HEK293 (cell line): ENCODE results near the gene LNPEP.

Experiments used
- CTCF ChIA-PET: fragments of 350-600 bp; formaldehyde crosslinking; extraction: SDS; loops from one replicate; lab custom pipeline; 2021; ENCODE audit warnings: antibody characterized with exemption; lab: Yijun Ruan, JAX
- POLR2A ChIA-PET: fragments of 300-600 bp; formaldehyde crosslinking; extraction: SDS; loops from one replicate; lab custom pipeline; 2020; ENCODE audit warnings: antibody characterized with exemption, inconsistent platforms; lab: Yijun Ruan, JAX
- H3K27ac ChIP-seq: fragments of 200-500 bp; sonication (Bioruptor generic); 2 replicates; pipeline ENCODE4 v1.5.1; 2014; ENCODE audit warnings: low read depth, low read length, control low read depth, inconsistent platforms; ENCODE audit errors: extremely low read depth
- H3K36me3 ChIP-seq, 2 experiments: fragments of 200-500 bp in 1 of 2; sonication (Bioruptor generic) in 1 of 2; 1 replicate in 1 of 2; 2 replicates in 1 of 2; pipeline ENCODE4 v1.5.1; 2014 to 2017; ENCODE audit warnings: inconsistent platforms in 2 of 2, low read length in 2 of 2; ENCODE audit not compliant: control insufficient read depth in 2 of 2, insufficient read depth in 1 of 2
- H3K4me1 ChIP-seq: fragments of 200-500 bp; sonication (Bioruptor generic); 2 replicates; pipeline ENCODE4 v1.5.1; 2014; ENCODE audit warnings: mild to moderate bottlenecking, low read length, inconsistent platforms; ENCODE audit not compliant: control insufficient read depth, insufficient read depth
- H3K4me3 ChIP-seq: 2 replicates; pipeline ENCODE4 v1.5.1; 2011; ENCODE audit warnings: low read depth, mild to moderate bottlenecking, control low read depth, low read length, moderate library complexity
- H3K9me3 ChIP-seq: fragments of 200-500 bp; sonication (Bioruptor generic); 2 replicates; pipeline ENCODE4 v1.5.1; 2014; ENCODE audit warnings: low read depth, low read length, inconsistent platforms; ENCODE audit not compliant: control insufficient read depth, insufficient read depth
- BCL11B ChIP-seq: fragments of 450-650 bp; formaldehyde crosslinking; IDR thresholded peaks from 2 replicates; pipeline ENCODE4 v1.5.1; 2016; ENCODE audit warnings: low read depth, missing biosample characterization, missing genetic modification characterization
- ELK4 ChIP-seq: IDR thresholded peaks from 2 replicates; pipeline ENCODE4 v1.6.1; 2011; ENCODE audit warnings: mild to moderate bottlenecking, low read depth, low read length, borderline replicate concordance
- INSM2 ChIP-seq: fragments of 450-650 bp; formaldehyde crosslinking; IDR thresholded peaks from 2 replicates; pipeline ENCODE4 v1.5.1; 2016; ENCODE audit warnings: missing biosample characterization, missing genetic modification characterization
- PRDM10 ChIP-seq: fragments of 450-650 bp; formaldehyde crosslinking; IDR thresholded peaks from 2 replicates; pipeline ENCODE4 v1.5.1; 2016; ENCODE audit warnings: missing biosample characterization, missing genetic modification characterization
- PRDM6 ChIP-seq: fragments of 450-650 bp; formaldehyde crosslinking; IDR thresholded peaks from 2 replicates; pipeline ENCODE4 v1.5.1; 2017; ENCODE audit warnings: missing biosample characterization, missing genetic modification characterization
- ZBTB11 ChIP-seq: fragments of 450-650 bp; formaldehyde crosslinking; conservative IDR thresholded peaks from 2 replicates; pipeline ENCODE4 v1.5.1; 2016; ENCODE audit warnings: low read depth, missing biosample characterization, missing genetic modification characterization
- ZFP41 ChIP-seq: fragments of 450-650 bp; formaldehyde crosslinking; IDR thresholded peaks from 2 replicates; pipeline ENCODE4 v1.5.1; 2016; ENCODE audit warnings: missing biosample characterization, missing genetic modification characterization, borderline replicate concordance
- ZNF121 ChIP-seq: fragments of 450-650 bp; formaldehyde crosslinking; IDR thresholded peaks from 2 replicates; pipeline ENCODE4 v1.5.1; 2016; ENCODE audit warnings: missing biosample characterization, missing genetic modification characterization
- ZNF184 ChIP-seq: fragments of 450-650 bp; IDR thresholded peaks from 2 replicates; pipeline ENCODE4 v1.5.1; 2018; ENCODE audit warnings: missing biosample characterization, mild to moderate bottlenecking, missing genetic modification characterization
- ZNF274 ChIP-seq, 2 experiments: fragments of 200-500 bp in 1 of 2; fragments of 450-650 bp in 1 of 2; sonication (Bioruptor generic) in 1 of 2; formaldehyde crosslinking in 1 of 2; IDR thresholded peaks; 2 replicates each; pipeline versions ENCODE4 v1.5.1 to v1.6.1; 2014 to 2016; ENCODE audit warnings: borderline replicate concordance in 1 of 2, inconsistent platforms in 1 of 2, low read length in 1 of 2, missing biosample characterization in 1 of 2, missing genetic modification characterization in 1 of 2
- ZNF362 ChIP-seq: fragments of 450-650 bp; formaldehyde crosslinking; IDR thresholded peaks from 2 replicates; pipeline ENCODE4 v1.5.1; 2016; ENCODE audit warnings: missing biosample characterization, missing genetic modification characterization
- ZNF529 ChIP-seq: fragments of 450-650 bp; formaldehyde crosslinking; IDR thresholded peaks from 2 replicates; pipeline ENCODE4 v1.5.1; 2017; ENCODE audit warnings: missing genetic modification characterization, missing biosample characterization; ENCODE audit not compliant: insufficient replicate concordance
- ZNF560 ChIP-seq: fragments of 450-650 bp; formaldehyde crosslinking; IDR thresholded peaks from 2 replicates; pipeline ENCODE4 v1.5.1; 2017; ENCODE audit warnings: missing biosample characterization, missing genetic modification characterization, borderline replicate concordance
- ZNF658 ChIP-seq: fragments of 450-650 bp; formaldehyde crosslinking; IDR thresholded peaks from 2 replicates; pipeline ENCODE4; 2016; ENCODE audit warnings: missing biosample characterization, missing genetic modification characterization
- ZNF677 ChIP-seq: fragments of 450-650 bp; IDR thresholded peaks from 2 replicates; pipeline ENCODE4 v1.5.0; 2018; ENCODE audit warnings: missing biosample characterization, mild to moderate bottlenecking, missing genetic modification characterization, moderate library complexity
- ZSCAN23 ChIP-seq: fragments of 450-650 bp; formaldehyde crosslinking; IDR thresholded peaks from 2 replicates; pipeline ENCODE4 v1.5.1; 2016; ENCODE audit warnings: missing biosample characterization, missing genetic modification characterization

Gene LNPEP

GRCh38 chr5:97037819-97038218, 101.9 kb downstream of the LNPEP start (continued):
- TF ChIP-seq ZNF362 (tag by site-specific recombination) (no peak), ZNF677 (tag by site-specific recombination) (no peak), ZNF560 (tag by site-specific recombination) (no peak)

- TF ChIP-seq PRDM10 (peak; percentile 53), INSM2 (tag by site-specific recombination) (no peak)
- ChIA-PET CTCF (interaction anchor here (1.0 kb wide), 1 partner anchor 43 kb away, joined by 3 read pairs; no protein-coding TSS in a partner anchor), POLR2A (no interaction called here)
- no peak overlapping the region for H3K27ac ChIP-seq
- no peak overlapping the region for H3K4me3 ChIP-seq
- no peaks in the 10 kb centered on the region for H3K4me1 ChIP-seq
- peaks cover 0 to 2% of the 10 kb centered on the region in 2 experiments; a peak in 1 of 3 replicates for H3K36me3 ChIP-seq
- H3K9me3 ChIP-seq: no peaks in the 10 kb centered on the region
Measured at GRCh38 chr5:97041239-97041638, 105.4 kb downstream of the LNPEP start.

- Histone ChIP-seq H3K36me3 (no peaks in the 10 kb centered on the region), H3K9me3 (no peaks in the 10 kb centered on the region), H3K27ac (no peak overlapping the region), H3K4me1 (no peaks in the 10 kb centered on the region), H3K4me3 (no peak overlapping the region)
- POLR2A ChIA-PET: no interaction called here
- no peak for TF ChIP-seq ZNF658
- no peak for TF ChIP-seq BCL11B
- no peak for TF ChIP-seq ZNF184
- TF ChIP-seq ZFP41 (tag by site-specific recombination): no peak
- TF ChIP-seq ZSCAN23: no peak
- no peak for TF ChIP-seq ZNF274 (IDR thresholded peaks at IDR 0.05; ENCODE audit: low read length)
- TF ChIP-seq ZNF274 (tag by site-specific recombination; IDR thresholded peaks at IDR 0.05; ENCODE audit: borderline replicate concordance): no peak
- CTCF ChIA-PET: interaction anchor here (0.6 to 3.7 kb wide), 7 partner anchors 46 to 174 kb away, joined by 3 to 28 read pairs (median 5); partner anchors contain the start of gene LIX1
Measured at GRCh38 chr5:97042996-97043395, 107.1 kb downstream of the LNPEP start.

GRCh38 chr5:97043511-97043910, 107.6 kb downstream of the LNPEP start:
- Histone ChIP-seq H3K36me3 (no peaks in the 10 kb centered on the region), H3K4me3 (no peak overlapping the region), H3K4me1 (no peaks in the 10 kb centered on the region), H3K27ac (no peak overlapping the region), H3K9me3 (no peaks in the 10 kb centered on the region)
- ChIA-PET CTCF (interaction anchor here (0.5 to 4.2 kb wide), 11 partner anchors 17 to 1752 kb away, joined by 3 to 28 read pairs (median 6); partner anchors contain the start of gene LIX1), POLR2A (no interaction called here)
- no peak for TF ChIP-seq ZNF529 (tag by site-specific recombination)
- no peak for TF ChIP-seq ZBTB11 (tag by site-specific recombination)
- no peak for TF ChIP-seq ZNF121 (tag by site-specific recombination)
- no peak for TF ChIP-seq ELK4
- TF ChIP-seq PRDM6 (tag by site-specific recombination): no peak
